Neural crest cell (in vitro differentiated cells): ENCODE data around the gene PAX3. TPM values are rescaled to one million over a fixed set of nuclear protein-coding genes. Genes with fewer than 3 reads are reported as not detected.

ENCODE experiments used
- DNase-seq: peaks from one replicate; pipeline ENCODE4 v3.0.0; 2021; ENCODE audit warnings: low read depth, mixed read lengths, low spot score
- H3K27ac Mint-ChIP-seq: one replicate; pipeline ENCODE4 v1.8.0; 2021; ENCODE audit warnings: mild to moderate bottlenecking, mixed read lengths; ENCODE audit not compliant: unreplicated experiment
- H3K27me3 Mint-ChIP-seq: 2 replicates; pipeline ENCODE4 v1.8.0; 2021; ENCODE audit warnings: low read depth, mild to moderate bottlenecking, mixed read lengths
- H3K36me3 Mint-ChIP-seq: 2 replicates; pipeline ENCODE4 v1.8.0; 2021; ENCODE audit warnings: low read depth, mild to moderate bottlenecking, mixed read lengths
- H3K4me1 Mint-ChIP-seq: 2 replicates; pipeline ENCODE4 v1.8.0; 2021; ENCODE audit warnings: mixed read lengths
- H3K4me3 Mint-ChIP-seq: one replicate; pipeline ENCODE4 v1.8.0; 2021; ENCODE audit warnings: mild to moderate bottlenecking, mixed read lengths
- H3K9me3 Mint-ChIP-seq: 2 replicates; pipeline ENCODE4 v1.8.0; 2021; ENCODE audit warnings: mixed read lengths
- total RNA-seq: library from RNA; stranded (reverse); gene quantifications from 2 replicates; pipeline ENCODE4 v1.2.1, GENCODE V29; 2021
- TF ChIP-seq, protein P1 (sequence below): fragments of 200-600 bp; sonication (generic); conservative IDR thresholded peaks from 2 replicates; pipeline ENCODE4 v1.5.0; 2021; ENCODE audit warnings: antibody characterized with exemption, mild to moderate bottlenecking

The PAX3 gene
- total RNA-seq, 1 donor from 2014 or later, result 52.2 TPM

GRCh38 chr2:222283634-222284033 lies 15.2 kb downstream of the PAX3 start:
- H3K36me3 Mint-ChIP-seq, result peaks cover 13% of the 10 kb centered on the region
- TF ChIP-seq, protein P1, sequence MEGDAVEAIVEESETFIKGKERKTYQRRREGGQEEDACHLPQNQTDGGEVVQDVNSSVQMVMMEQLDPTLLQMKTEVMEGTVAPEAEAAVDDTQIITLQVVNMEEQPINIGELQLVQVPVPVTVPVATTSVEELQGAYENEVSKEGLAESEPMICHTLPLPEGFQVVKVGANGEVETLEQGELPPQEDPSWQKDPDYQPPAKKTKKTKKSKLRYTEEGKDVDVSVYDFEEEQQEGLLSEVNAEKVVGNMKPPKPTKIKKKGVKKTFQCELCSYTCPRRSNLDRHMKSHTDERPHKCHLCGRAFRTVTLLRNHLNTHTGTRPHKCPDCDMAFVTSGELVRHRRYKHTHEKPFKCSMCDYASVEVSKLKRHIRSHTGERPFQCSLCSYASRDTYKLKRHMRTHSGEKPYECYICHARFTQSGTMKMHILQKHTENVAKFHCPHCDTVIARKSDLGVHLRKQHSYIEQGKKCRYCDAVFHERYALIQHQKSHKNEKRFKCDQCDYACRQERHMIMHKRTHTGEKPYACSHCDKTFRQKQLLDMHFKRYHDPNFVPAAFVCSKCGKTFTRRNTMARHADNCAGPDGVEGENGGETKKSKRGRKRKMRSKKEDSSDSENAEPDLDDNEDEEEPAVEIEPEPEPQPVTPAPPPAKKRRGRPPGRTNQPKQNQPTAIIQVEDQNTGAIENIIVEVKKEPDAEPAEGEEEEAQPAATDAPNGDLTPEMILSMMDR, result no peak
- no peak overlapping the region for H3K27ac Mint-ChIP-seq
- DNase-seq, result peak; percentile 53
- peaks cover 67% of the 10 kb centered on the region for H3K4me1 Mint-ChIP-seq
- peak overlapping the region; percentile 63 for H3K4me3 Mint-ChIP-seq
- H3K27me3 Mint-ChIP-seq, result peaks cover 57% of the 10 kb centered on the region
- H3K9me3 Mint-ChIP-seq, result no peaks in the 10 kb centered on the region

DNA sequence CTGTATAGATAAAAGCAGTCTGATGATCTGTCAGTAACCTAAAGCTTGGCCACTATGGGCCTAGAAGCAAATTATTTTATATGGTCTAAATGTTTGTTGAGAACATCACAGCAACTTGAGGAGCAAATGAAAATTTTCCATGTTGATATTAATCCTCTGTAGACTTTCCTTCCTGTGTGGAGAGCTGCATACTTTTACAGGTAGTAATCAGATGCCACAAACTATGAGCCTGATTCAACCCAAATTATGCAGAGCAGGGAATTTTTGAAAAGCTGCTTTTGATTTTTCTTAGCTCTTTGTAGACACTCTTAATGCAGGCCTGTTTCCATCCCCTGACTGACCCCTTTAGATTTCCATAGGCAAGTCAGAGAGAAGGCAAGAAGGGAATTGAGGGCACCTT lies 17.3 kb downstream of the PAX3 start:
- peaks cover 19% of the 10 kb centered on the region for H3K36me3 Mint-ChIP-seq
- peaks cover 68% of the 10 kb centered on the region for H3K4me1 Mint-ChIP-seq
- H3K9me3 Mint-ChIP-seq, result no peaks in the 10 kb centered on the region
- no peak for DNase-seq
- peaks cover 48% of the 10 kb centered on the region for H3K27me3 Mint-ChIP-seq
- no peak overlapping the region for H3K27ac Mint-ChIP-seq
- TF ChIP-seq, protein P1, result no peak
- no peak overlapping the region for H3K4me3 Mint-ChIP-seq

GRCh38 chr2:222280795-222281194 lies 18.0 kb downstream of the PAX3 start:
- no peak overlapping the region for H3K4me3 Mint-ChIP-seq
- H3K27me3 Mint-ChIP-seq, result peaks cover 46% of the 10 kb centered on the region
- H3K36me3 Mint-ChIP-seq, result peaks cover 23% of the 10 kb centered on the region
- peaks cover 73% of the 10 kb centered on the region for H3K4me1 Mint-ChIP-seq
- no peak for DNase-seq
- TF ChIP-seq, protein P1, result no peak
- H3K27ac Mint-ChIP-seq, result no peak overlapping the region
- H3K9me3 Mint-ChIP-seq, result no peaks in the 10 kb centered on the region

- Mint-ChIP-seq H3K27ac (no peak overlapping the region), H3K27me3 (peaks cover 15% of the 10 kb centered on the region), H3K4me1 (peaks cover 93% of the 10 kb centered on the region), H3K9me3 (no peaks in the 10 kb centered on the region), H3K36me3 (peaks cover 13% of the 10 kb centered on the region), H3K4me3 (peak overlapping the region; percentile 28)
- TF ChIP-seq, protein P1, result no peak
- DNase-seq, result no peak
These were observed 26.3 kb downstream of the PAX3 start for GRCh38 chr2:222272446-222273015.

DNA sequence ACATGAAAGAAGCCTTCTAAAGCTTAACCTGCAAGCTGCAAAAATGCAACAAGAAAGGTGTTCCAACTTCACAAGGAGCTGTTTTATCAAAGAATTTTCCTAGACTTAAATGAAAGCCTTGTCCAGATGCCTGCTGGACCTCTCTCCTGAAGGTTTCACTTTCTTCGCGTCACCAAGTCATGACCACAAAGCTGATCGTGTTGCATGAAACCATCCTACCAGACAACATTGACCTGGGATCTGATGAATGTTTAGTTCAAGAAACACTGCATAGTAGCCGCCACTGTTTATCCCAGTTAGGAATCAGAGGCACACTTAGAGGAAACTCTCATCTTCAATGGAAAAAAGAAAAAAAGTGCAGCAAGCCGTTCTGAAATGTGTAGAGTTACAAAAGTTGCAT lies 26.9 kb downstream of the PAX3 start:
- H3K27me3 Mint-ChIP-seq, result peaks cover 10% of the 10 kb centered on the region
- no peaks in the 10 kb centered on the region for H3K9me3 Mint-ChIP-seq
- H3K36me3 Mint-ChIP-seq, result peaks cover 8% of the 10 kb centered on the region
- peak overlapping the region; percentile 28 for H3K4me3 Mint-ChIP-seq
- TF ChIP-seq, protein P1, result no peak
- DNase-seq, result no peak
- peaks cover 90% of the 10 kb centered on the region for H3K4me1 Mint-ChIP-seq
- no peak overlapping the region for H3K27ac Mint-ChIP-seq
